Measurements from ENCODE around the gene FOXP1.

GRCh38 chr3:71374582-71374981, 208.9 kb downstream of the FOXP1 start:
- no peak for TF ChIP-seq CTCF (IDR thresholded peaks at IDR 0.05; ENCODE audit: low read depth, low read length, missing input control)
- no peak for TF ChIP-seq TAF1 (conservative IDR thresholded peaks at IDR 0.05)
- no peak for TF ChIP-seq REST (IDR thresholded peaks at IDR 0.05)
